ENCODE results near the gene ITGA2B. TPM values are rescaled to one million over a fixed set of nuclear protein-coding genes. Genes with fewer than 3 reads are reported as not detected.

Gene ITGA2B
- 0.64 TPM in 1 of 2 replicates, not detected in the other for total RNA-seq (2013; cell fraction: nucleolus; rRNA removed)
- 0.05 and 0.06 TPM in 2 replicates for total RNA-seq (2014; rRNA removed)
- total RNA-seq (2014; rRNA removed; fragmentation: Illumina TruSeq; extraction: Trizol), result 0.04 TPM in 1 of 2 replicates, not detected in the other
- 0.29 and 0.51 TPM in 2 replicates for total RNA-seq (2021)
- polyA plus RNA-seq (2011; ENCODE audit: low read depth), result 0.09 TPM
- 0.15 TPM in 1 of 2 replicates, not detected in the other for polyA plus RNA-seq (2011; rRNA removed)
- 0.03 TPM in 1 of 2 replicates, not detected in the other for polyA plus RNA-seq (2011; cell fraction: cytosol; rRNA removed)
- polyA plus RNA-seq (2011; cell fraction: nucleus; rRNA removed), result 0.37 and 0.48 TPM in 2 replicates
- 0.45 and 0.63 TPM in 2 replicates for polyA plus RNA-seq (2012)
- polyA plus RNA-seq (2014; fragmentation: Illumina TruSeq; extraction: Trizol), result not detected in 2 replicates
- polyA plus RNA-seq (2014; fragmentation: Nextera tagmentation; extraction: Ambion mirVana), result under 1 TPM; 0.34 to 0.46 TPM
- 0.12 and 0.39 TPM in 2 replicates for polyA plus RNA-seq (2014; rRNA removed)
- under 1 TPM; 0.21 to 0.27 TPM for polyA plus RNA-seq (2016; fragmentation: Nextera tagmentation; extraction: Ambion mirVana)
- not detected in 2 replicates for polyA minus RNA-seq (2011; rRNA and poly(A)+ RNA removed)
- polyA minus RNA-seq (2011; cell fraction: cytosol; rRNA and poly(A)+ RNA removed), result not detected in 2 replicates
- polyA minus RNA-seq (2011; cell fraction: nucleus; rRNA and poly(A)+ RNA removed), result 0.12 TPM in 1 of 2 replicates, not detected in the other
- percentile 17 among the genes with signal in this experiment for Bru-seq, nascent RNA
- percentile 31 among the genes with signal in this experiment for BruChase-seq, experiment 1, labeled RNA remaining after a 6-hour chase
- BruChase-seq, experiment 2, labeled RNA remaining after a 2-hour chase, result percentile 30 among the genes with signal in this experiment
- long read RNA-seq, experiment 1, result 0 reads
- long read RNA-seq, experiment 2, result 0 reads

DNA sequence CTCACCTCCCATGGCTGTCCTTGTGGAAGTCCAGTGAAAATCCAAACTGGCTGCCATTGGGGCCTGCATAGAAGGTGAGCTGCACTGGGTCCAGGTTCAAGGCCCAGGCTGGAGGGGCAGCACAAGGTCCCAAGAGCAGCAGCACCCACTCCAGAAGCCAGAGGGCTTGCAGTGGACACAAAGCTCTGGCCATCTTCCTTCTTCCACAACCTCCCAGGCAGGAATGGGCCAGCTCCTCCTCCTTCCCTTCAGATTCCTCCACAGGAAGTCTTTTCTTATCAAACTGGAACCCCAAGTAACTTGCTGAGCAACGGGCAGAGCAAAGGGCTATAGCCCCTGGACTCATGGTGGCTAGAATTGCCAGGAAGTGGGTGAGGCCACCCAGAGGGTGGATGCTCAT, at the start of gene ITGA2B:
TSS of gene ITGA2B (minus strand) at position 369 of the 400 bp plus-strand sequence. CDS start at position 193, 176 bp downstream.
- Histone ChIP-seq H3K9me3 (replicated peaks; ENCODE audit: control insufficient read depth, insufficient read depth, low read length) (no peaks in the 10 kb centered on the region), H3K27ac (ENCODE audit: control insufficient read depth, insufficient read depth) (no peak within 1 kb of the TSS), H3K36me3 (ENCODE audit: control insufficient read depth in 2 of 2, insufficient read depth in 2 of 2, low read length in 1 of 2) (no peaks in the 10 kb centered on the region), H4K20me1 (ENCODE audit: control insufficient read depth, insufficient read depth) (no peaks in the 10 kb centered on the region), H3K9ac (ENCODE audit: control insufficient read depth, insufficient read depth, low read length) (no peak within 1 kb of the TSS), H2AFZ (ENCODE audit: control insufficient read depth, low read depth, low read length) (peak within 1 kb of the TSS; percentile 63), H3K4me1 (ENCODE audit: control insufficient read depth, insufficient read depth, low read length) (peaks cover 3% of the 10 kb centered on the region; the same call in 1 of the 2 replicates), H3K79me2 (ENCODE audit: control insufficient read depth, insufficient read depth, low read length) (no peaks in the 10 kb centered on the region), H3K4me2 (ENCODE audit: control insufficient read depth, insufficient read depth) (no peak within 1 kb of the TSS), H3K4me3 (no peak within 1 kb of the TSS), H3K27me3 (replicated peaks in 1 of 2; ENCODE audit: control insufficient read depth in 2 of 2, insufficient read depth in 2 of 2, low read length in 1 of 2) (no peaks in the 10 kb centered on the region; a peak in 1 of 4 replicates)
- ChIA-PET CTCF (no interaction called here), POLR2A (interaction anchor here (0.6 kb wide), 1 partner anchor 157 kb away, joined by 3 read pairs; no protein-coding TSS in a partner anchor), RAD21 (ENCODE audit: unreplicated experiment) (no interaction called here), SMC1A (ENCODE audit: uncharacterized antibody, unreplicated experiment) (no interaction called here)
- no TSS peak for BruUV-seq (replicated peaks)
- intact Hi-C loops (cut with micrococcal nuclease; ENCODE audit: unreplicated experiment), result no loop called here
- ATAC-seq (no peak), FAIRE-seq (no peak), DNase-seq (ENCODE audit: low read depth, low spot score) (no peak)
- in situ Hi-C loops (cut with MboI), result no loop called here
- WGBS (ENCODE audit: insufficient coverage, insufficient replicate concordance, low lambda C conversion rate, missing lambda C conversion rate), result 67% methylated on average over 1 of the region's 1 CpG
- TF ChIP-seq STAT3 (IDR thresholded peaks at IDR 0.05; ENCODE audit: low read depth, low read length) (no peak), NFIC (IDR thresholded peaks at IDR 0.05; ENCODE audit: low read depth, low read length) (no peak), ZNF622 (IDR thresholded peaks at IDR 0.05) (no peak), TARDBP (IDR thresholded peaks at IDR 0.05; ENCODE audit: borderline replicate concordance) (no peak), ATF7 (IDR thresholded peaks at IDR 0.05; ENCODE audit: low read depth) (no peak)

All from GM12878 (cell line).